Tibial nerve (tissue), 4 donors: ENCODE results near the gene KLHL35. TPM values are rescaled to one million over a fixed set of nuclear protein-coding genes. Genes with fewer than 3 reads are reported as not detected.

Source experiments
- DNase-seq, 2 donors: peaks; one replicate each; pipeline ENCODE4 v3.0.0-alpha.2; 2019; ENCODE audit warnings: low spot score in 2 of 2
- H3K27ac ChIP-seq, 4 donors: fragments of 200-600 bp; sonication (generic) in 3 of 4; one replicate each; pipeline ENCODE4 v1.5.1; 2017 to 2019; ENCODE audit warnings: mild to moderate bottlenecking in 1 of 4
- H3K27me3 ChIP-seq, 2 donors: fragments of 200-600 bp; sonication (generic) in 1 of 2; one replicate each; pipeline versions ENCODE4 v1.5.1 to v1.6.0; 2017 to 2019
- H3K36me3 ChIP-seq, 3 donors: fragments of 200-600 bp; sonication (generic); one replicate each; pipeline ENCODE4 v1.5.1; 2018 to 2019
- H3K4me1 ChIP-seq, 4 donors: fragments of 200-600 bp; sonication (generic) in 3 of 4; one replicate each; pipeline ENCODE4 v1.5.1; 2017 to 2019
- H3K4me3 ChIP-seq, 4 donors: fragments of 200-600 bp; sonication (generic) in 3 of 4; one replicate each; pipeline ENCODE4 v1.5.1; 2017 to 2019; ENCODE audit warnings: mild to moderate bottlenecking in 1 of 4, moderate library complexity in 1 of 4
- H3K9me3 ChIP-seq, 4 donors: fragments of 200-600 bp; sonication (generic) in 3 of 4; one replicate each; pipeline ENCODE4 v1.5.1; 2017 to 2019
- EP300 ChIP-seq, 2 donors: sonication (generic); formaldehyde crosslinking; IDR thresholded peaks; one replicate each; pipeline ENCODE4 v1.6.1; 2017; ENCODE audit warnings: antibody characterized with exemption in 2 of 2, mild to moderate bottlenecking in 1 of 2
- POLR2A ChIP-seq, 2 donors: fragments of 450-650 bp; IDR thresholded peaks; one replicate each; pipeline ENCODE4 v1.6.1; 2017; ENCODE audit warnings: antibody characterized with exemption in 2 of 2, mild to moderate bottlenecking in 2 of 2, moderate library complexity in 2 of 2
- WGBS, 2 donors: methylation state at CpG; one replicate each; pipeline ENCODE4 v1.1.5; 2018; 5-methylcytosine and 5-hydroxymethylcytosine counted together
- total RNA-seq, 4 donors: library from RNA; depleted of rRNA; stranded (reverse); fragments of >200 nt; gene quantifications; one replicate each; pipeline ENCODE4 v1.1.0, GENCODE V29; 2016
- TF ChIP-seq, protein P1 (sequence below), 5 experiments: fragments of 200-600 bp in 3 of 5; fragments of 450-650 bp in 2 of 5; sonication (generic) in 3 of 5; IDR thresholded peaks; one replicate each; pipeline ENCODE4 v1.5.1; 2016 to 2019; ENCODE audit warnings: antibody characterized with exemption in 5 of 5, mild to moderate bottlenecking in 3 of 5, moderate library complexity in 2 of 5

Gene KLHL35
- total RNA-seq, 4 donors from 2014 or later, result 3.0 to 11.1 (median 6.6) TPM

DNA sequence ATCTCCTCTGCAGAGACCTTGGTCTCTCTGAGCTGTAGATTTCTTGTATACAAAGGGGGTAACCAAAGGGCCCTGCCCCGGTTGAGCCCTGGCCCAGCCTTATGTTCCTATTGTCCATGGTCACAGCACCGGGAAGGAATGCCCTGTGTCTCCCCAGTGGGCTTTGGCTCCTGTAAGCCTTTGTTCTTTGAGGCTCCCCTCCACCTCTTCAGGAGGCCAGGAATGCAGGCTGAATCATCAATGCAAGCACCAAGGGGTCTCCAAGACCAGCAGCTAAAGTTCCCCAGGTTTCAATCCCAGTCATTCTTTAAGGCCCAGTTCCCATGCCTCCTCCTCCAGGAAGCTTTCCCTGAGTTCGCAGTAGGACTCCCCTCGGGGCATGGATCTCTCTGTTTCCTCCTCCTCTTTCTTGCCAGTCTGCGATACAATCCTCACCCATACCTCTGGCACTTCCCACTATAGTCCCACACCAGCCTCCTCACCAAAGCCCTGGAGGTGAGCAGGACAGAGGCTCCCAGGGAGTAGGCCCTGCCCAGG lies 29.2 kb upstream of the KLHL35 start:
- peaks cover 0 to 16% (median 0%) of the 10 kb centered on the region in 3 donors for H3K36me3 ChIP-seq
- H3K4me3 ChIP-seq, result no peak overlapping the region
- TF ChIP-seq POLR2A (IDR thresholded peaks at IDR 0.05) (no peak), EP300 (IDR thresholded peaks at IDR 0.05) (no peak)
- TF ChIP-seq, protein P1, sequence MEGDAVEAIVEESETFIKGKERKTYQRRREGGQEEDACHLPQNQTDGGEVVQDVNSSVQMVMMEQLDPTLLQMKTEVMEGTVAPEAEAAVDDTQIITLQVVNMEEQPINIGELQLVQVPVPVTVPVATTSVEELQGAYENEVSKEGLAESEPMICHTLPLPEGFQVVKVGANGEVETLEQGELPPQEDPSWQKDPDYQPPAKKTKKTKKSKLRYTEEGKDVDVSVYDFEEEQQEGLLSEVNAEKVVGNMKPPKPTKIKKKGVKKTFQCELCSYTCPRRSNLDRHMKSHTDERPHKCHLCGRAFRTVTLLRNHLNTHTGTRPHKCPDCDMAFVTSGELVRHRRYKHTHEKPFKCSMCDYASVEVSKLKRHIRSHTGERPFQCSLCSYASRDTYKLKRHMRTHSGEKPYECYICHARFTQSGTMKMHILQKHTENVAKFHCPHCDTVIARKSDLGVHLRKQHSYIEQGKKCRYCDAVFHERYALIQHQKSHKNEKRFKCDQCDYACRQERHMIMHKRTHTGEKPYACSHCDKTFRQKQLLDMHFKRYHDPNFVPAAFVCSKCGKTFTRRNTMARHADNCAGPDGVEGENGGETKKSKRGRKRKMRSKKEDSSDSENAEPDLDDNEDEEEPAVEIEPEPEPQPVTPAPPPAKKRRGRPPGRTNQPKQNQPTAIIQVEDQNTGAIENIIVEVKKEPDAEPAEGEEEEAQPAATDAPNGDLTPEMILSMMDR (IDR thresholded peaks at IDR 0.05), result no peak
- H3K27ac ChIP-seq, result no peak overlapping the region
- H3K4me1 ChIP-seq, result peaks cover 0 to 30% (median 0%) of the 10 kb centered on the region in 4 donors
- WGBS, 2 donors, result 69 to 77% methylated on average over 5 of the region's 5 CpGs
- no peaks in the 10 kb centered on the region for H3K9me3 ChIP-seq
- no peaks in the 10 kb centered on the region for H3K27me3 ChIP-seq
- no peak for DNase-seq

GRCh38 chr11:75461151-75461550 lies 28.1 kb upstream of the KLHL35 start:
- H3K9me3 ChIP-seq, result no peaks in the 10 kb centered on the region
- peaks cover 0 to 30% (median 0%) of the 10 kb centered on the region in 4 donors for H3K4me1 ChIP-seq
- 62 to 81% methylated on average over 6 of the region's 6 CpGs for WGBS, 2 donors
- H3K36me3 ChIP-seq, result peaks cover 0 to 16% (median 0%) of the 10 kb centered on the region in 3 donors
- no peak for DNase-seq
- TF ChIP-seq, protein P1 (IDR thresholded peaks at IDR 0.05), result no peak
- TF ChIP-seq POLR2A (IDR thresholded peaks at IDR 0.05), result no peak
- TF ChIP-seq EP300 (IDR thresholded peaks at IDR 0.05), result no peak
- no peak overlapping the region for H3K27ac ChIP-seq
- H3K27me3 ChIP-seq, result no peaks in the 10 kb centered on the region
- H3K4me3 ChIP-seq, result no peak overlapping the region

DNA sequence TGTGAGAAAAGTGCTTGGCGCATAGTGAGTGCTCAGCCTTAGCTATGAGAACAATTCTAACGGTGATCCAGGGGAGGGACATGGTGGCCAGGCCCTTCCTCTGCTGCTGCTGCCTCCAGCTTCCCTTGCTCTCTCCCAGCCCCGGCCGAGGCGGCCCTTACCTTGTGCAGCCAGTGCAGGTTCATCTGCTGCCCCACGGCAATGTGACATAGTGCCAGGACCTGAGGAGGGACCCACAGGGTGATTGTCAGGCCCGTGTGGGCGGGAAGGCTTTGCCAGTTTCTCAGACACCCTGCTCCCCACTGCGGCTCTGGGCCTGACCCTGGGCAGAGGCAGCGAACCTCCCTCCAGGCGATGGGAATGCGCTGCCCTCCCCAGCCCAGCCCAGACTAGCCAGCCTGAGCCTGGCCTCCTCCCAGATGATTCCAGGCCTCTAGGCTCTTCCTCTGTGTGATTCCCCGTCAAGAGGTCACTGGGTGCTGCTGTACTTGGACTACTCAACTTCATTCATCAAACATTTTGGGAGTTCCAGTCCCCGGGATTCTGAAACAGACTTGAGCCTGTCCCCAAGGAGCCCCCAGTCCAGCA lies 23.7 kb upstream of the KLHL35 start:
- H3K36me3 ChIP-seq, result peaks cover 0 to 7% (median 0%) of the 10 kb centered on the region in 3 donors
- no peak overlapping the region for H3K4me3 ChIP-seq
- H3K4me1 ChIP-seq, result peaks cover 0 to 48% (median 10%) of the 10 kb centered on the region in 4 donors
- H3K27me3 ChIP-seq, result no peaks in the 10 kb centered on the region
- TF ChIP-seq POLR2A (IDR thresholded peaks at IDR 0.05) (no peak), EP300 (IDR thresholded peaks at IDR 0.05) (no peak)
- TF ChIP-seq, protein P1 (IDR thresholded peaks at IDR 0.05), result no peak
- H3K9me3 ChIP-seq, result no peaks in the 10 kb centered on the region
- DNase-seq, result no peak
- 48 to 58% methylated on average over 10 to 14 of the region's 14 CpGs for WGBS, 2 donors
- H3K27ac ChIP-seq, result peak overlapping the region in 2 of 4 donors; percentile 39 to 48

- no peak for DNase-seq
- Histone ChIP-seq H3K4me1 (peaks cover 0 to 40% (median 10%) of the 10 kb centered on the region in 4 donors), H3K4me3 (no peak overlapping the region), H3K36me3 (no peaks in the 10 kb centered on the region), H3K9me3 (no peaks in the 10 kb centered on the region), H3K27me3 (no peaks in the 10 kb centered on the region), H3K27ac (peak overlapping the region in 2 of 4 donors; percentile 48 to 52)
- 65 to 73% methylated on average over 5 of the region's 5 CpGs for WGBS, 2 donors
- no peak for TF ChIP-seq POLR2A (IDR thresholded peaks at IDR 0.05)
- TF ChIP-seq EP300 (IDR thresholded peaks at IDR 0.05), result no peak
- TF ChIP-seq, protein P1 (IDR thresholded peaks at IDR 0.05), result no peak
Measured at GRCh38 chr11:75454987-75455386, 22.0 kb upstream of the KLHL35 start.

- peaks cover 0 to 40% (median 10%) of the 10 kb centered on the region in 4 donors for H3K4me1 ChIP-seq
- 37 to 44% methylated on average over 9 of the region's 9 CpGs for WGBS, 2 donors
- H3K27ac ChIP-seq, result peak overlapping the region in 2 of 4 donors; percentile 33 to 51
- TF ChIP-seq, protein P1 (IDR thresholded peaks at IDR 0.05), result no peak
- peak in 1 of 2 donors; percentile 73 for TF ChIP-seq EP300 (IDR thresholded peaks at IDR 0.05)
- H3K9me3 ChIP-seq, result no peaks in the 10 kb centered on the region
- no peak overlapping the region for H3K4me3 ChIP-seq
- peak; percentile 35 to 66 for DNase-seq
- H3K36me3 ChIP-seq, result peaks cover 0 to 5% (median 0%) of the 10 kb centered on the region in 3 donors
- no peaks in the 10 kb centered on the region for H3K27me3 ChIP-seq
Measured at GRCh38 chr11:75453916-75454655, 21.1 kb upstream of the KLHL35 start.
